Stimulated activated CD4-positive, alpha-beta T cell treated with anti-CD3 and anti-CD28 coated beads, Interleukin-15, amount 100 ng/mL, for 24 hours (primary cell): ENCODE measurements around the gene SHANK3.
A peak's percentile ranks its signal among the peaks of the same experiment; 100 is the strongest.

Source experiments
- DNase-seq: peaks from one replicate; pipeline ENCODE4 v3.0.0-alpha.2; 2020

Gene SHANK3

DNA sequence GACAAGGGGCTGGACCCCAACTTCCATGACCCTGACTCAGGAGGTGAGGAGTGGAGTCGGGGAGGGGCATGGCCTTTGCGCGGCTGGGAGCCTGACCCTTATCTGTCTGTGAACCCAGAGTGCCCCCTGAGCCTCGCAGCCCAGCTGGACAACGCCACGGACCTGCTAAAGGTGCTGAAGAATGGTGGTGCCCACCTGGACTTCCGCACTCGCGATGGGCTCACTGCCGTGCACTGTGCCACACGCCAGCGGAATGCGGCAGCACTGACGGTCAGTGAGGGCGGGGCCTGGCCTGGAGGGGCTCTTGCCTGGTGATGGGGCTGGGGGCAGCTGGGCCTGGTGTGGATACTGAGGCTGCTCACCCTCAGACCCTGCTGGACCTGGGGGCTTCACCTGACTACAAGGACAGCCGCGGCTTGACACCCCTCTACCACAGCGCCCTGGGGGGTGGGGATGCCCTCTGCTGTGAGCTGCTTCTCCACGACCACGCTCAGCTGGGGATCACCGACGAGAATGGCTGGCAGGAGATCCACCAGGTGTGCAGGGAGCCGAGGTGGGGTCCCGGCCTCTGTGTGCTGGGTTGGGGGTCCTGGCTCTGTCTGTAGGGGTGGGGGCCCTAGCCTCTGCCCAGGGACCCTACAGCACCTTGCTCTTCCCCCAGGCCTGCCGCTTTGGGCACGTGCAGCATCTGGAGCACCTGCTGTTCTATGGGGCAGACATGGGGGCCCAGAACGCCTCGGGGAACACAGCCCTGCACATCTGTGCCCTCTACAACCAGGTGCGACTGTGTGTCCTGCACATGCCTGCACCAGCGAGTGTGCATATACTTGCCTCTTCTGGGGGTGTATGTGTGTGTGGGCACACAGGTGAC lies 6.3 kb downstream of the SHANK3 start:
- DNase-seq: no peak

DNA sequence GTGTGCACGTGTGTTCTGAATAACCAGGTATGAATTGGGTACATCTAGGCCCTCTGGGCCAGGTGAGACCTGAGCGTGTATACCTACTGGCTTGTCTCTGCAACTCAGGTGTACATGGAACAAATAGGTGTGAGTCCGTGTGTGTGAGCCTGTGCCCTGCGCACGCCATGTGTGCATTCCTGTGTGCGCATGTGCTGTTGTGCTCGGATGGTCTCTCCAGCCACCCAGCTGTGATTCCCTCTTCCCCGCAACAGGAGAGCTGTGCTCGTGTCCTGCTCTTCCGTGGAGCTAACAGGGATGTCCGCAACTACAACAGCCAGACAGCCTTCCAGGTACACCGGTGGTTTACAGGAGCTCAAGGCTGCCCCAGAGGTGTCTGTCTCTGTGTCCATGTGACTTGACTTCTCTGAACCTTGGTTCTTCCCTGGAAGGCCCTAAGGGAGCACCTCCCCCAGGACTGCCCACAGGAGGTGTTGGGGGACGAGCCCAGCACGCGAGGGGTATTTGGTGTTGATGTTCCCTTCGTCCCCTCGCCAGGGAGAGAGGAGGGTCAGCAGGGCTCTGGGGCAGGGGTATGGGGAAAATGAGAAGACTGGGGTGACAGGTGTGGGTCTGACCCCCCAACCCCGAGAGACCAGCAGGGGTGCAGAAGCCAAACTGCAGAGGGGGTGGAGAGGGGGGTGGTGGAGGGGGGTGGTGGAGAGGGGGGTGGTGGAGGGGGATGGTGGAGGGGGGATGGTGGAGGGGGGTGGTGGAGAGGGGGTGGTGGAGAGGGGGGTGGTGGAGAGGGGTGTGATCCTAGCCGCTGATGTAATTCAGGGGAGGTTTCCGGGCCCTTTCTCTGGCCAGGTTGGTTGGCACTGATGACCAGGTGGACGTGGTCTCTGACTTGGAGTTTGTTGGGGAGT lies 10.7 kb downstream of the SHANK3 start:
- no peak for DNase-seq

- DNase-seq: no peak
Measured at GRCh38 chr22:50683994-50684371, 11.4 kb downstream of the SHANK3 start.

DNA sequence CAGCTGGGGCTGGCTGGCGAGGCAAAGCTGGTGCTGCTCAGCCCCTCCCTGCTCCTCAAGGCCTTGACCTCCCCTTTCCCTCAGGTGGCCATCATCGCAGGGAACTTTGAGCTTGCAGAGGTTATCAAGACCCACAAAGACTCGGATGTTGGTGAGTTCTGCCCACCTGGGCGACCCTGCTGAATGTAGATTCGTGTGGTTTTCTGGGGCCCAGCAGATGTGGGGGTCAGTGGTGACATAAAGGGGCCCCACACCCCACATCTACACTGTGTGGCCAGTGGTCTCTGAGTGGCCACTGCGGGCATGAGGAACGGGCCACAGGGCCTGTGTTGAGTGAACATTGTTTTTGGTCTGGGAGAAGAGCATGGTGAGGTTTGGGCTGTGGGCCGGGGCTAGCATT lies 11.9 kb downstream of the SHANK3 start:
- DNase-seq: no peak

GRCh38 chr22:50684986-50685385 lies 12.4 kb downstream of the SHANK3 start:
- no peak for DNase-seq

DNA sequence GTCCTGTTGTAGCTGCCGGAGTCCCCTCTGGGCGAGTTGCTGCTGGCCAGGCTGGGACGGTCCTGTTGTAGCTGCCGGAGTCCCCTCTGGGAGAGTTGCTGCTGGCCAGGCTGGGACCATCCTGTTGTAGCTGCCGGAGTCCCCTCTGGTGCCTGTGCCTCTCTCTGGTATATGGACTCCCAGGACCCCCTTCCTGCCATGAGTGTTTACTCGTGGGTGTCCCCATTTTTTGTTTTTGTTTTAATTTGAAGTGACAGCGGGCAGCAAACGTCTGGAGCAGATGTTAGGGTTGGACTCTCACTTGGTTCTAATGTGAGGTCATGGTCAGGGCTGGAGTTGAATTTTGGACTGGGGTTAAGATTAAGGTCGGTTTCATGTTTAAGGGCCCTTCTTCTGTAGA lies 14.2 kb downstream of the SHANK3 start:
- no peak for DNase-seq

DNA sequence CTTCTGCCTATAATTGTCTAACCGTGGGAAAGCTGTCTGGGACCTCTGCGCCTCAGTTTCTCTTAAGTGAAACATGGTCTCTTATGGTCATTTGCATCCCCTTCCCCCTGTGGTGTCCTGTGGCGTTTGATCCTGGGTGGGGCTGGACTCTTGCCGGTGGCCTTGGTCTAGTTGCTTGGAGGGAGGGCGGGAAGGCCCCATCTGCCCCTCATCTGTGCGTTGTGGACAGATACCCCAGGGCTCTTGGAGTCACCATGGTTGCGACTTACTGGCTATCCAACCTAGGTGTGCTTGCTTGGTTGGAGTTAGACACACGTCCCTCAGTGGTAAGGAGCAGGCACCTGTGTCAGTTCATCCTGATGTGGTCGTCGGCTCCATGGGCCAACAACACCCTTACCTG lies 15.2 kb downstream of the SHANK3 start:
- no peak for DNase-seq

- no peak for DNase-seq
Measured at GRCh38 chr22:50688448-50688847, 15.8 kb downstream of the SHANK3 start.

GRCh38 chr22:50691521-50691920 lies 18.9 kb downstream of the SHANK3 start:
- DNase-seq: peak; percentile 47

DNA sequence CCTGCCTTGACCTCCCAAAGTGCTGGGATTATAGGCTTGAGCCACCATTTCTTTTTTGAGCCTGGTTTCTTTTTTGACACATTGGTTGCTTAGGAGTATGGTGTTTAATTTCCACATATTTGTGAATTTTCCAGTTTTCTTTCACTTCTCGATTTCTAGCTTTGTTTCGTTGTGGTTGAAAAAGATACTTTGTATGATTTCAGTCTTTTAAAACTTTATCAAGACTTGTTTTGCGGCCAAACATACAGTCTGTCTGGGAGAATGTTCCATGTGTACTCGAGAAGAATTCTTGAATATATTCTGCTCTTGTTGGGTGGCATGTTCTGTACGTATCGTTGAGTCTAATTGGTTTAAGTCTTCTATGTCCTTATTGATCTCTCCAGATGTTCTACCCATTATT lies 20.8 kb downstream of the SHANK3 start:
- DNase-seq: no peak

DNA sequence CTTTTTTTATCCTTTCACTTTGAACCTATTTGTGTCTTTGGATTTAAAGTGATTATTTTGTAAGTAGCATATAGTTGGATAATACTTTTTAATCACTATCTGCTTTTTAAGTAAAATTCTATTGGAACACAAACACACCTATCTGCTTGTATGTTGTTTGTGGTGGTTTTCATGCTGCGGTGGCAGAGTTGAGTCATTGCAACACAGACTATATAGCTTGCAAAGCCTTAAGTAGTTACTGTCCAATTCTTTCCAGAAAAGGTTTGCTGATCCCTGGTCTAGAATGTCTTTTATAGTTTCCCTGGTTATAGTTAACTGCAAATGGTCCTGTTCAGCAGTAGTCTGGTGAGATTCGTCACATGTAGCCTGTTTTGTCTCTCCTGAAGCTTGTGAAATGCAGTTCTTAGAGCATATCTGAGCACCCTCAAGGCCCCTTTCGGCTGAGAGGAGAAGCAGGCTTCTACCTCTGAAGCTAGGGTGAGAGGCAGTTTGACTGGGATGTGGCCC lies 21.5 kb downstream of the SHANK3 start:
- DNase-seq: no peak

- no peak for DNase-seq
Measured at GRCh38 chr22:50694766-50695420, 22.3 kb downstream of the SHANK3 start.

DNA sequence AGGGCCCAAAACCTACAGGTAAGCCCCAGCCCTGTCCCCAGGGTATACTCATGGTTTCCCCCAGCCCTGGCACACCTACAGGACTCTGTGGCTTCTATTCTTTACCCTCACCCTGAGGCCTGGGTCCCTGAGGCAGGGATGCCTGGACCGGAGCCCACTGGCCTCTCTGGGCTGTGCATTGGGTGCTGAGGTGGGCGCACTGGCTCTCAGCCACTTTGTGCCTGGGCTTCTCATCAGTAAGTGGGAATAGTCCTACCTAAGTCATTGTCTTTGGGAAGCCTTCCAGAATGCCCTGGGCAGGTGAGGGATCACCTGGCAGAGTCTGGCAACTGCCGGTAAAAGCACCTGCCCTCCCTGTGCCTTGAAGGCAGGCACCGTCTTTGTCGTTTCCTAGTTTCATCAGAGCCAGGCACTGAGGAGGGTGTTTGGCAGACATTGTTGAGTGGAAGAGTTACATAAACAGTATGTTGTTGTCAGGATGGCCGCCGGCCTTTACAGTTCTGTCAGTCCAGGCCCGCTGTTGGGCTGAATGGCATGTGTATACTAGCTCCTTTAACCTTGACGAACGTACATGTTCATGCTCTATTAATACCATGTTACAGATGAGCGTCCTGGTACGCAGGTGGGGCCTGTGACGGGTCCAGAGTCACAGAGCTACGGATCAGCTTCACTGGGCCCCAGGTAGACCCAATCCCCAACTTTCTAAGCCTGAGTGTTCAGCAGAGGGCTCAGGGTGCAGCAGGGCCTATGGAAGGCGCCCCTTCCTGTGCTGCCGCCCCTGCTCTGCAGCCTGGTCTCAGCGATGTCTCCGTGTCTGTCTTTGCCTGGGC lies 23.0 kb downstream of the SHANK3 start:
- DNase-seq: no peak

DNA sequence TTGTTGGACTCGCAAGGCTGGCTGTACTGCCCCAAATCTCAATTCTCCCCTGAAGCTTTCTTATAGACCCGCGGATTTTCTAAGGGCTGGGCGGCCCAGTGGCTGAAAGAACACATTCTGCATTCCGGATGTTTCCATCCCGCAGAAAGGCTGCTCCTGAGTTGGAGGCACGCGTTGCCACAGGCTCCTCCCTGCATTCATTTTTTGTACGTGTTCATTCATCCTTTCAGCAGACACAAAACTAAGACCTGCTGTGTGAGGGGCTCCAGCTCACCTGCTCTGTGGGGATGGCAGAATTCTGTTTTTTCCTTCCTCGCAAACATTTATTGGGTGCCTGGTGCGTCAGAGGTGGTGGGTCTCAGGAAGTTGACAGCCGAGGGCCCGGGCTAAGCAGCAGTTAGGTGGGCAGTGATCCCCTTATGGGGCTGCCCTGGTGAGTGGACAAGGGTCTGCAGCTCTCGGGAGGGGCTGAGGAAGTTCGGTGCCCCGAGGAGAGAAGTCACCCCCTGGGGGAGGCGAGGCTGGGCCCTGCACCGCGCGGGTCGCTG lies 23.7 kb downstream of the SHANK3 start:
- no peak for DNase-seq

DNA sequence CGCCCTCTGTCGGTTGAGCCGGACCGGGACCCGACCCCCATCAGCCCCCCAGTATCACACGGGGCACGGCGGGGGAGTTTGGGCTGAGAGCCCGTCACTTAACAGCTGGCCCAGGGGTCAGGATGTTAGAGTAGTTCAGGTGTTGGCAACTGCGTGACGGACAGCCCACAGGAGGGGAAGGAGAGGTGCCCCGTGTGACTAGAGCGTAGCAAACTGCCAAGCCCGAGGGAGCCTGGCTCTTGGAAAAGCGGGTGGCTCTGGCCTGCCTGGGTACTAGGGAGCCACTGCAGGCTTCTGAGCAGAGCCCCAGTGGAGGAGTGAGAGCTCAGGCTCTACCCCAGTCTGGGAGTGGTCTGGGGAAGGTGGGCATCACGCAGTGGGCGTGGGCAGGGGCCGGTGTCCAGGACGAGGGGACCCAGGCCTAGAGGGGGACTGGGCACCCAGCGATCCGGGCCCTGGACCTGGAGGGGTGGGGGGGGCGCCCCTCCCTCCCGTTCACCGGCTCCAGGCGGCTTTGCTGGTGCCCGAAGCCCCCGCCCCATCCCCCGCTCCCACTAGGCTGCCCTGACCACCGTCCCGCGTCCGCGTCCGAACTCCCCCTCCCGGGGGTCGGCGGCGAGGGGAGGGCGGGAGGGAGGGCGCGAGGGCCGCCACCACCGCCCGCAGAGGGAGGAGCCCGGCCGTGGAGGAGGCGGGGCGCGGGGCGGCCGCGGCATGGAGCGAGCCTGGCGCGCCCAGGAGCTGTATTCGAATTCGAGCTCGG lies 24.4 kb downstream of the SHANK3 start:
- no peak for DNase-seq

- no peak for DNase-seq
Measured at GRCh38 chr22:50697667-50698506, 25.3 kb downstream of the SHANK3 start.

- no peak for DNase-seq
Measured at GRCh38 chr22:50698546-50698945, 25.9 kb downstream of the SHANK3 start.

- DNase-seq: no peak
Measured at GRCh38 chr22:50699001-50699755, 26.6 kb downstream of the SHANK3 start.

GRCh38 chr22:50699756-50700386 lies 27.2 kb downstream of the SHANK3 start:
- DNase-seq: no peak
